WTC11 (cell line): ENCODE measurements around the gene MVD. TPM values are rescaled to one million over a fixed set of nuclear protein-coding genes. Genes with fewer than 3 reads are reported as not detected.

Source experiments
- ATAC-seq: fragments of 200-7000 bp; cut with Tn5 transposase; 2 replicates; pipeline ENCODE4 v1.10.0; 2021; ENCODE audit warnings: mild to moderate bottlenecking, moderate library complexity
- CTCF ChIA-PET: fragments of 300-600 bp; sonication (Branson Sonifier 250); formaldehyde crosslinking; loops from one replicate; lab custom pipeline; 2021; ENCODE audit warnings: antibody characterized with exemption; lab: Charles Lee
- POLR2A ChIA-PET: fragments of 350-600 bp; sonication (Branson Sonifier 250); formaldehyde crosslinking; loops from one replicate; lab custom pipeline; 2021; ENCODE audit warnings: antibody characterized with exemption; lab: Charles Lee
- DNase-seq: peaks from one replicate; pipeline ENCODE4 v3.0.0; 2021; ENCODE audit warnings: low spot score
- H3K27ac Mint-ChIP-seq: 2 replicates; pipeline ENCODE4 v1.8.0; 2021; ENCODE audit warnings: mixed read lengths
- H3K27me3 Mint-ChIP-seq: 2 replicates; pipeline ENCODE4 v1.8.0; 2021; ENCODE audit warnings: low read depth, mild to moderate bottlenecking, moderate library complexity, mixed read lengths
- H3K36me3 Mint-ChIP-seq: 2 replicates; pipeline ENCODE4 v1.8.0; 2021; ENCODE audit warnings: mixed read lengths
- H3K4me1 Mint-ChIP-seq: 2 replicates; pipeline ENCODE4 v1.8.0; 2022; ENCODE audit warnings: mixed read lengths
- H3K4me3 Mint-ChIP-seq: 2 replicates; pipeline ENCODE4 v1.8.0; 2021; ENCODE audit warnings: mild to moderate bottlenecking, moderate library complexity, mixed read lengths
- H3K9me3 Mint-ChIP-seq: 2 replicates; pipeline ENCODE4 v1.8.0; 2021; ENCODE audit warnings: mixed read lengths
- ARID4B ChIP-seq: sonication (generic); formaldehyde crosslinking; IDR thresholded peaks from 2 replicates; pipeline ENCODE4 v1.8.0; 2023; ENCODE audit warnings: missing genetic modification reagents, mild to moderate bottlenecking, borderline replicate concordance
- ATF2 ChIP-seq: sonication (generic); formaldehyde crosslinking; IDR thresholded peaks from 2 replicates; pipeline ENCODE4 v1.8.1; 2022; ENCODE audit warnings: low read depth, missing genetic modification reagents, borderline replicate concordance
- CDX4 ChIP-seq: fragments of 250-450 bp; sonication (Bioruptor Pico); IDR thresholded peaks from 2 replicates; pipeline ENCODE4 v1.9.0; 2021; ENCODE audit warnings: moderate library complexity, mild to moderate bottlenecking, inconsistent platforms, borderline replicate concordance
- CREB1 ChIP-seq: sonication (generic); formaldehyde crosslinking; IDR thresholded peaks from 2 replicates; pipeline ENCODE4 v1.8.0; 2023; ENCODE audit warnings: mild to moderate bottlenecking, missing genetic modification reagents
- E2F4 ChIP-seq: sonication (generic); formaldehyde crosslinking; IDR thresholded peaks from 2 replicates; pipeline ENCODE4 v1.8.1; 2022; ENCODE audit warnings: low read depth, mild to moderate bottlenecking, moderate library complexity, missing genetic modification reagents, borderline replicate concordance
- ETV6 ChIP-seq: sonication (generic); formaldehyde crosslinking; IDR thresholded peaks from 2 replicates; pipeline ENCODE4 v1.8.1; 2022; ENCODE audit warnings: mild to moderate bottlenecking, missing genetic modification reagents
- FOXJ3 ChIP-seq: sonication (generic); formaldehyde crosslinking; IDR thresholded peaks from 2 replicates; pipeline ENCODE4 v1.9.0; 2021; ENCODE audit warnings: missing genetic modification reagents, mild to moderate bottlenecking, borderline replicate concordance
- FOXK1 ChIP-seq: sonication (generic); formaldehyde crosslinking; IDR thresholded peaks from 2 replicates; pipeline ENCODE4 v1.8.0; 2022; ENCODE audit warnings: mild to moderate bottlenecking, moderate library complexity, missing genetic modification reagents
- MYBL2 ChIP-seq: sonication (generic); formaldehyde crosslinking; IDR thresholded peaks from 2 replicates; pipeline ENCODE4 v1.8.1; 2023; ENCODE audit warnings: mild to moderate bottlenecking, moderate library complexity, missing genetic modification reagents
- OVOL2 ChIP-seq: fragments of 250-450 bp; sonication (Bioruptor Pico); IDR thresholded peaks from 2 replicates; pipeline ENCODE4 v1.9.0; 2021; ENCODE audit warnings: mild to moderate bottlenecking, borderline replicate concordance
- PRRX2 ChIP-seq: fragments of 250-450 bp; sonication (Bioruptor Pico); IDR thresholded peaks from 2 replicates; pipeline ENCODE4 v1.8.0; 2021; ENCODE audit warnings: mild to moderate bottlenecking
- TCF7 ChIP-seq: sonication (generic); formaldehyde crosslinking; IDR thresholded peaks from 2 replicates; pipeline ENCODE4 v1.8.0; 2022; ENCODE audit warnings: mild to moderate bottlenecking, low read depth, missing genetic modification reagents, moderate library complexity
- TEAD1 ChIP-seq: sonication (generic); formaldehyde crosslinking; IDR thresholded peaks from 2 replicates; pipeline ENCODE4 v1.8.0; 2022; ENCODE audit warnings: mild to moderate bottlenecking, missing genetic modification reagents
- TEAD4 ChIP-seq: sonication (generic); formaldehyde crosslinking; IDR thresholded peaks from 2 replicates; pipeline ENCODE4 v1.8.0; 2022; ENCODE audit warnings: mild to moderate bottlenecking, missing genetic modification reagents
- ZMAT4 ChIP-seq: fragments of 250-450 bp; sonication (Bioruptor Pico); IDR thresholded peaks from 2 replicates; pipeline ENCODE4 v1.9.0; 2021; ENCODE audit warnings: mild to moderate bottlenecking
- ZNF425 ChIP-seq: fragments of 250-450 bp; sonication (Bioruptor Pico); conservative IDR thresholded peaks from 2 replicates; pipeline ENCODE4 v1.9.0; 2021; ENCODE audit warnings: mild to moderate bottlenecking
- ZNF671 ChIP-seq: fragments of 250-450 bp; sonication (Bioruptor Pico); IDR thresholded peaks from 2 replicates; pipeline ENCODE4 v1.8.0; 2021; ENCODE audit warnings: mild to moderate bottlenecking
- total RNA-seq: library from RNA; stranded (reverse); gene quantifications from 3 replicates; pipeline ENCODE4 v1.2.3, GENCODE V29; 2021

MVD gene
- total RNA-seq, 1 experiment from 2014 or later, result 113 TPM

GRCh38 chr16:88645941-88646340, 16.9 kb downstream of the MVD start:
- Mint-ChIP-seq H3K4me3 (no peak overlapping the region), H3K4me1 (peaks cover 5% of the 10 kb centered on the region), H3K27ac (no peak overlapping the region), H3K9me3 (no peaks in the 10 kb centered on the region), H3K36me3 (peaks cover 3% of the 10 kb centered on the region), H3K27me3 (peaks cover 4% of the 10 kb centered on the region; the same call in 1 of the 2 replicates)
- CTCF ChIA-PET, result interaction anchor here (1.9 kb wide), 1 partner anchor 8 kb away, joined by 4 read pairs; the partner anchor contains the start of gene IL17C
- POLR2A ChIA-PET, result no interaction called here
- ATAC-seq, result no peak
- no peak for TF ChIP-seq FOXK1
- TF ChIP-seq FOXJ3 (CRISPR knock-in tag), result no peak
- no peak for TF ChIP-seq ETV6 (CRISPR knock-in tag)
- no peak for TF ChIP-seq CDX4 (CRISPR knock-in tag)
- TF ChIP-seq ZNF671 (CRISPR knock-in tag), result no peak
- TF ChIP-seq ARID4B (CRISPR knock-in tag), result no peak
- TF ChIP-seq ZNF425 (CRISPR knock-in tag), result no peak
- no peak for TF ChIP-seq ZMAT4 (CRISPR knock-in tag)
- no peak for TF ChIP-seq TEAD1
- no peak for TF ChIP-seq CREB1
- no peak for DNase-seq

- H3K36me3 Mint-ChIP-seq, result peaks cover 3% of the 10 kb centered on the region
- H3K4me1 Mint-ChIP-seq, result peaks cover 7% of the 10 kb centered on the region
- H3K9me3 Mint-ChIP-seq, result no peaks in the 10 kb centered on the region
- H3K27ac Mint-ChIP-seq, result no peak overlapping the region
- H3K4me3 Mint-ChIP-seq, result no peak overlapping the region
- peaks cover 6% of the 10 kb centered on the region for H3K27me3 Mint-ChIP-seq
- CTCF ChIA-PET, result no interaction called here
- TF ChIP-seq PRRX2 (no peak), E2F4 (no peak), TCF7 (no peak), ATF2 (CRISPR knock-in tag) (no peak), TEAD4 (no peak), MYBL2 (no peak), OVOL2 (CRISPR knock-in tag) (no peak)
- peak; percentile 9 for DNase-seq
- POLR2A ChIA-PET, result no interaction called here
- no peak for ATAC-seq
These were observed 17.4 kb downstream of the MVD start for GRCh38 chr16:88645455-88645854.
